ENCODE results near the gene ANKMY1. TPM values are rescaled to one million over a fixed set of nuclear protein-coding genes. Genes with fewer than 3 reads are reported as not detected.

ANKMY1 gene
- total RNA-seq, 1 experiment from 2014 or later = 28.3 TPM

DNA sequence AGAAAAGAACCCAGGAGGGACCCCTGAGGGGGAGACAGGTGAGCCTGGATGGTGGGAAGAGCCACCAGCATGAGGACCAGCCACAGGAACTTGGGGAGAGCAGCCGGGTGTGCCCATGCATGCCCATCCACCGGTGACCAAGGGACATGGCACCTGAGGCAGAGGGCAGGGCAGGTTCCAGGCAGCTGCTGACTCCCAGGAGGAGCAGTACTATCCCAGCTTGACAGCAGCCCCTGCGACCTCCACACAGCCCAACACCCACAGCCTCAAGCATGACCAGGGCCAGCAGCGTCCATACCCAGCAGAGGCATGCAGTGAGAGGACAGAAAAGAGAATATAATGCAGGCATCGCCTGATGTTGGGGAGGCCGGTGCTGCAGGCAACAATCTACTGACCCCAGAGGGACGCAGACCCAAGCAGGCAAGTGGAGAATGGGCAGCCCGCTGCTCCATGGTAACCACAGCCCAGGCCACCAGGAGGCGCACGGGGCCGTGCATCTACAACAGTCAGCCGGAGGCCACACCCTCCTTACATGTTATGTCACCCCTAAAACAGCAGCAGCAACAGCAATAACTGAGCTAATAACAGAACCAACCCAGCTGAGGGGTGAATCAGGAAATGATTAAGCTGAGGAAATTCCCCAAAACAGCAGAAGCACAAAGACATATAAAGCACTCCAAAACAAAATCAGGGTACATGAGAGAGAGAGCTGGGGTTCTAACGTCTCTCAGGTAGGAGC lies 44.1 kb downstream of the ANKMY1 start:
- no TSS peak for BruUV-seq (replicated peaks)
- intact Hi-C loops (cut with micrococcal nuclease) = loop anchor here (5.0 kb wide), 2 partner anchors 54 to 329 kb away; partner anchors contain the start of gene RNPEPL1
- H3K9ac ChIP-seq (ENCODE audit: low read length) = no peak overlapping the region
- H3K9me2 ChIP-seq (ENCODE audit: insufficient read depth) = no peaks in the 10 kb centered on the region
- no peaks in the 10 kb centered on the region; a peak in 1 of 4 replicates for H3K36me3 ChIP-seq (ENCODE audit: control insufficient read depth in 1 of 2, insufficient read depth in 2 of 2, low read length in 2 of 2)
- no peaks in the 10 kb centered on the region for H3K27me3 ChIP-seq (ENCODE audit: insufficient read depth, low read length)
- peak; percentile 99 for ATAC-seq
- CTCF ChIA-PET = interaction anchor here (0.8 to 1.5 kb wide), 6 partner anchors 17 to 327 kb away, joined by 3 to 17 read pairs (median 4); partner anchors contain the start of gene CAPN10
- no peak overlapping the region for H2AFZ ChIP-seq (ENCODE audit: low read depth, low read length, poor library complexity, severe bottlenecking)
- H3K27ac ChIP-seq (ENCODE audit: low read depth, low read length) = no peak overlapping the region
- H4K20me1 ChIP-seq (ENCODE audit: insufficient read depth) = no peaks in the 10 kb centered on the region
- H3K4me2 ChIP-seq (ENCODE audit: low read length) = no peak overlapping the region
- RAD21 ChIA-PET (ENCODE audit: low non-redundant PET in 1 of 2, low total read pairs in 2 of 2, uncharacterized antibody in 2 of 2, unreplicated experiment in 2 of 2) = interaction anchor here in 1 of 2 experiments (0.7 kb wide), 1 partner anchor 52 kb away, joined by 3 read pairs; no protein-coding TSS in a partner anchor
- no peak overlapping the region for H3K4me3 ChIP-seq (replicated peaks in 1 of 2; ENCODE audit: low read depth in 1 of 2, low read length in 2 of 2)
- H3K79me2 ChIP-seq (ENCODE audit: insufficient read depth, low read length) = no peaks in the 10 kb centered on the region
- peaks cover 0 to 6% of the 10 kb centered on the region in 2 experiments; a peak in 2 of 4 replicates for H3K4me1 ChIP-seq (ENCODE audit: control insufficient read depth in 1 of 2, insufficient read depth in 2 of 2, low read length in 2 of 2)
- POLR2A ChIA-PET = interaction anchor here (1.0 kb wide), 1 partner anchor 52 kb away, joined by 4 read pairs; no protein-coding TSS in a partner anchor
- H3K9me3 ChIP-seq (ENCODE audit: control insufficient read depth in 1 of 2, insufficient read depth in 1 of 2, low read depth in 1 of 2, low read length in 2 of 2) = no peaks in the 10 kb centered on the region
- DNase-seq (ENCODE audit: low read depth, low spot score) = peak; percentile 29
- TF ChIP-seq, protein P1, sequence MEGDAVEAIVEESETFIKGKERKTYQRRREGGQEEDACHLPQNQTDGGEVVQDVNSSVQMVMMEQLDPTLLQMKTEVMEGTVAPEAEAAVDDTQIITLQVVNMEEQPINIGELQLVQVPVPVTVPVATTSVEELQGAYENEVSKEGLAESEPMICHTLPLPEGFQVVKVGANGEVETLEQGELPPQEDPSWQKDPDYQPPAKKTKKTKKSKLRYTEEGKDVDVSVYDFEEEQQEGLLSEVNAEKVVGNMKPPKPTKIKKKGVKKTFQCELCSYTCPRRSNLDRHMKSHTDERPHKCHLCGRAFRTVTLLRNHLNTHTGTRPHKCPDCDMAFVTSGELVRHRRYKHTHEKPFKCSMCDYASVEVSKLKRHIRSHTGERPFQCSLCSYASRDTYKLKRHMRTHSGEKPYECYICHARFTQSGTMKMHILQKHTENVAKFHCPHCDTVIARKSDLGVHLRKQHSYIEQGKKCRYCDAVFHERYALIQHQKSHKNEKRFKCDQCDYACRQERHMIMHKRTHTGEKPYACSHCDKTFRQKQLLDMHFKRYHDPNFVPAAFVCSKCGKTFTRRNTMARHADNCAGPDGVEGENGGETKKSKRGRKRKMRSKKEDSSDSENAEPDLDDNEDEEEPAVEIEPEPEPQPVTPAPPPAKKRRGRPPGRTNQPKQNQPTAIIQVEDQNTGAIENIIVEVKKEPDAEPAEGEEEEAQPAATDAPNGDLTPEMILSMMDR (IDR thresholded peaks at IDR 0.05 in 2 of 3, conservative IDR thresholded peaks at IDR 0.05 in 1 of 3; ENCODE audit: borderline replicate concordance in 1 of 3, insufficient read depth in 1 of 3, low read depth in 2 of 3, low read length in 2 of 3) = peak; percentile 71 to 97 (median 96); a peak in 5 of 6 replicates
- TF ChIP-seq ELF1 (IDR thresholded peaks at IDR 0.05; ENCODE audit: borderline replicate concordance, low read depth) = no peak
- no peak for TF ChIP-seq SP1 (IDR thresholded peaks at IDR 0.05; ENCODE audit: low read depth)
- peak; percentile 92 for TF ChIP-seq RAD21 (IDR thresholded peaks at IDR 0.05; ENCODE audit: low read depth)
- TF ChIP-seq, protein P2, sequence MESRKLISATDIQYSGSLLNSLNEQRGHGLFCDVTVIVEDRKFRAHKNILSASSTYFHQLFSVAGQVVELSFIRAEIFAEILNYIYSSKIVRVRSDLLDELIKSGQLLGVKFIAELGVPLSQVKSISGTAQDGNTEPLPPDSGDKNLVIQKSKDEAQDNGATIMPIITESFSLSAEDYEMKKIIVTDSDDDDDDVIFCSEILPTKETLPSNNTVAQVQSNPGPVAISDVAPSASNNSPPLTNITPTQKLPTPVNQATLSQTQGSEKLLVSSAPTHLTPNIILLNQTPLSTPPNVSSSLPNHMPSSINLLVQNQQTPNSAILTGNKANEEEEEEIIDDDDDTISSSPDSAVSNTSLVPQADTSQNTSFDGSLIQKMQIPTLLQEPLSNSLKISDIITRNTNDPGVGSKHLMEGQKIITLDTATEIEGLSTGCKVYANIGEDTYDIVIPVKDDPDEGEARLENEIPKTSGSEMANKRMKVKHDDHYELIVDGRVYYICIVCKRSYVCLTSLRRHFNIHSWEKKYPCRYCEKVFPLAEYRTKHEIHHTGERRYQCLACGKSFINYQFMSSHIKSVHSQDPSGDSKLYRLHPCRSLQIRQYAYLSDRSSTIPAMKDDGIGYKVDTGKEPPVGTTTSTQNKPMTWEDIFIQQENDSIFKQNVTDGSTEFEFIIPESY (IDR thresholded peaks at IDR 0.05; ENCODE audit: extremely low read depth, insufficient replicate concordance, low read length) = no peak
- no peak for TF ChIP-seq CEBPB (IDR thresholded peaks at IDR 0.05; ENCODE audit: low read depth)
- TF ChIP-seq ZFX (IDR thresholded peaks at IDR 0.05) = no peak
- TF ChIP-seq ZNF274 (IDR thresholded peaks at IDR 0.05; ENCODE audit: low read depth, low read length) = no peak
- TF ChIP-seq, protein P3, sequence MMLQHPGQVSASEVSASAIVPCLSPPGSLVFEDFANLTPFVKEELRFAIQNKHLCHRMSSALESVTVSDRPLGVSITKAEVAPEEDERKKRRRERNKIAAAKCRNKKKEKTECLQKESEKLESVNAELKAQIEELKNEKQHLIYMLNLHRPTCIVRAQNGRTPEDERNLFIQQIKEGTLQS (IDR thresholded peaks at IDR 0.05) = no peak
- no peak for TF ChIP-seq EZH2phosphoT487 (IDR thresholded peaks at IDR 0.05; ENCODE audit: borderline replicate concordance)
- no peak for TF ChIP-seq EZH2 (IDR thresholded peaks at IDR 0.05)
- TF ChIP-seq YY1 (IDR thresholded peaks at IDR 0.05; ENCODE audit: extremely low read depth, insufficient replicate concordance, low read depth, low read length) = no peak

All from HCT116 (cell line).